HG03342 (cell line): ENCODE data around the gene PRDX1.

Source experiments
- ATAC-seq: cut with Tn5 transposase; IDR thresholded peaks from one replicate; pipeline ENCODE4 v1.9.1; 2021; ENCODE audit warnings: mild to moderate bottlenecking, moderate library complexity; ENCODE audit not compliant: unreplicated experiment

The PRDX1 gene

GRCh38 chr1:45467353-45467752 is 54.3 kb downstream of the PRDX1 start:
- ATAC-seq, result peak; percentile 50

DNA sequence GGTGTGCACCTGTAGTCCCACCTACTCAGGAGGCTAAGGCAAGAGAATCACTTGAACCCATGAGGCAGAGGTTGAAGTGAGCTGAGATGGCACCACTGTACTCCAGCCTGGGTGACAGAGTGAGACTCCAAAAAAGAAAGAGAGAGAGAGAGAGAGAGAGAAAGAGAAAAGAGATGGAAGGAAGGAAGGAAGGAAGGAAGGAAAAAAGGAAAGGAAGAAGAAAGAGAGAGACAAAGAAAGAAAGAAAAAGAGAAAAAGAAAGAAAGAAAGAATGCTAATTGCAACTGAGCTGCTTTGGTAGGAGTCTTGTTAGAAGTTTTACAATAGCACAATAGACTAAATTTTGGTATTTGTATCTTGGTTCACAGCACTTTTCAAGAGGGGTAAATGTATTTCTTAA is 56.4 kb downstream of the PRDX1 start:
- ATAC-seq, result no peak
